Measurements from ENCODE around the gene AHSG. TPM values are rescaled to one million over a fixed set of nuclear protein-coding genes. Genes with fewer than 3 reads are reported as not detected.

The AHSG gene
- total RNA-seq, 1 donor from 2014 or later = 0.30 TPM

DNA sequence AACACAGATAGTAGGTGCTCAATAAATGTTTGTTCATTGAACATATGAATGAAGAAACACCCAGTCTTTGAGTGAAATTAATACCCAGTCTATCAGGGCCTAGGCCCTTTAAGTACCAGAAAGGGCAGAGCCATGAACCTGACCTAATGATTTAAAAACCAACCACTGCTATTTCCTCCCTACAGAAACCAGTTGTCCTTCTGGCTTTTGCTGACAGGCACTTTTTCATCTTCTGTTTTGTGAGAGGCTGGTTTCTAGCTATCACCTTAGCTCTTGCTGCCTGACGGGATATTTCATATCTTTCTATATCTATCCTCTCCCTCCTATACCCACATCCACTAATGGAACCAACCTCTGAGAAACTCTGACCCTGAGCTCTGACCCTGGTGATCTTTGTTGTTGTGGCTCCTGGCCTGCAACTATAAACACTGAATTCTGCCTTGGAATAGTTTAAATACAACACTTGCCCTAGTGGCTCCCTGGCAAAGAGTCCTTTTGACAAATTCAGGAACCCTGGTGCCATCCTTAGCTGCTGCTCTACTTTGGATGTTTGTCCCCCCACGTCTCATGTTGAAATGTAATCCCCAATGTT, 4.1 kb upstream of the AHSG start:
- no peaks in the 10 kb centered on the region for H3K9me3 Mint-ChIP-seq
- H3K36me3 Mint-ChIP-seq (ENCODE audit: low read depth) = no peaks in the 10 kb centered on the region
- H3K27ac Mint-ChIP-seq (ENCODE audit: unreplicated experiment) = no peak overlapping the region
- H3K4me1 Mint-ChIP-seq = no peaks in the 10 kb centered on the region
- DNase-seq (ENCODE audit: low read depth, low spot score) = no peak
- H3K4me3 Mint-ChIP-seq = no peak overlapping the region
- no peak for TF ChIP-seq CTCF (conservative IDR thresholded peaks at IDR 0.05)
- H3K27me3 Mint-ChIP-seq (ENCODE audit: low read depth) = peaks cover 23% of the 10 kb centered on the region

GRCh38 chr3:186609247-186609868, 3.5 kb upstream of the AHSG start:
- no peaks in the 10 kb centered on the region for H3K9me3 Mint-ChIP-seq
- H3K4me1 Mint-ChIP-seq = no peaks in the 10 kb centered on the region
- no peak overlapping the region for H3K4me3 Mint-ChIP-seq
- H3K27ac Mint-ChIP-seq (ENCODE audit: unreplicated experiment) = no peak overlapping the region
- TF ChIP-seq CTCF (conservative IDR thresholded peaks at IDR 0.05) = peak; percentile 15
- DNase-seq (ENCODE audit: low read depth, low spot score) = no peak
- H3K36me3 Mint-ChIP-seq (ENCODE audit: low read depth) = no peaks in the 10 kb centered on the region
- H3K27me3 Mint-ChIP-seq (ENCODE audit: low read depth) = peaks cover 30% of the 10 kb centered on the region

- H3K36me3 Mint-ChIP-seq (ENCODE audit: low read depth) = no peaks in the 10 kb centered on the region
- H3K27me3 Mint-ChIP-seq (ENCODE audit: low read depth) = peaks cover 36% of the 10 kb centered on the region
These were observed 795 bp upstream of the AHSG start for GRCh38 chr3:186612065-186612464.

DNA sequence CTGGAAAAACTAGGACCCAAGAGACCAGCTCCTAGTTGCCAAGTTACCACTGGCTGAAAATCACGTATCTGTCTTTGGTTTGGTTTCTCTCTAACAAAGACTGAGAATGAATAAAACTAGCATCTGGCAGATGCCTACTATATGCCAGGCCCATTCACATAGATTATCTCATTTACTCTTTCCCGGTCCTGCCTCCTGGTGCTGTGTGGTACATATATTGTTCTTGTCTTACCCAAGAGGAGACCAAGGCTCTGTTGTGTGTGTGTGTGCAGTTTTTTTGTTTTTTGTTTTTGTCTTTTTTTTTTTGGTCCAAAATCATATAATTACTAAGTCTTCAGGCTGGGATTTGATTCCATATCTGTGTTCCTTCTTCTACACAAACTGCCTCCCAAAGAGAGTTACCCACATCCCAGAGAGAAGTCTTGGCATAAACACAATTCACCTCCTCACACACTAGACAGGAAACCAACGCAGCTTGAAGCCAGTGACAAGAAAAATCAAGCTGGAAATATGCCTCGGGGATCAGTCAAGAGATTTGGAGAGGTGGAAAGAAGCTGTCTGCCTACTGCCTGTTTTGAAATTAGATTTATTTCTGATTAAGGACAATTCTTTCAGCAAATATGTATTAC, 891 bp downstream of the AHSG start:
- Mint-ChIP-seq H3K27ac (ENCODE audit: unreplicated experiment) (no peak overlapping the region), H3K4me1 (peaks cover 12% of the 10 kb centered on the region), H3K4me3 (no peak overlapping the region), H3K9me3 (no peaks in the 10 kb centered on the region), H3K27me3 (ENCODE audit: low read depth) (peaks cover 53% of the 10 kb centered on the region), H3K36me3 (ENCODE audit: low read depth) (no peaks in the 10 kb centered on the region)
- no peak for TF ChIP-seq CTCF (conservative IDR thresholded peaks at IDR 0.05)
- DNase-seq (ENCODE audit: low read depth, low spot score) = no peak

More at GRCh38 chr3:186612065-186612464, 795 bp upstream of the AHSG start:
- Mint-ChIP-seq H3K27ac (ENCODE audit: unreplicated experiment) (no peak overlapping the region), H3K9me3 (no peaks in the 10 kb centered on the region), H3K4me3 (no peak overlapping the region), H3K4me1 (peaks cover 8% of the 10 kb centered on the region)
- no peak for DNase-seq (ENCODE audit: low read depth, low spot score)
- TF ChIP-seq CTCF (conservative IDR thresholded peaks at IDR 0.05) = no peak

DNA sequence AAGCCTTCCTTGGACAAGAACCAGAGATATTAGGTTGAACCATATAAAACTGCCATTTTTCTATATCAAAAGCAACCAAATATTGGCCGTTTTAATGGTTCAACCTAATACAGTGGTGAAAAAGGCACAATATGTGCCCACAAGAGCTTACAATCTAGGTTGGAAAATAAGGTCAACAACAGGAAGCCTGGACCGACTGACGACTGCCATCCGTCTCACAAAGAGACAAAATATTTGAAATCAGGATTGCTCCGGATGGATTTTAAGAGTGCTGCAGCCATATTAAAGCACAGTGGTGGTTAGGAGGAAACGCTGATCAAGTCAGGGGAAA, 1.4 kb downstream of the AHSG start:
- Mint-ChIP-seq H3K27me3 (ENCODE audit: low read depth) (peaks cover 54% of the 10 kb centered on the region), H3K36me3 (ENCODE audit: low read depth) (no peaks in the 10 kb centered on the region), H3K9me3 (no peaks in the 10 kb centered on the region), H3K4me1 (peaks cover 12% of the 10 kb centered on the region), H3K4me3 (no peak overlapping the region), H3K27ac (ENCODE audit: unreplicated experiment) (no peak overlapping the region)
- no peak for DNase-seq (ENCODE audit: low read depth, low spot score)
- no peak for TF ChIP-seq CTCF (conservative IDR thresholded peaks at IDR 0.05)

All from neural crest cell (in vitro differentiated cells).